HEK293T (cell line): ENCODE results near the gene ZBTB20.

Experiments
- ARNT ChIP-seq: fragments of 450-650 bp; IDR thresholded peaks from 2 replicates; pipeline ENCODE4 v1.6.1; 2017; ENCODE audit warnings: mild to moderate bottlenecking
- BHLHE40 ChIP-seq: fragments of 450-650 bp; IDR thresholded peaks from 2 replicates; pipeline ENCODE4 v1.6.1; 2016; ENCODE audit warnings: mild to moderate bottlenecking, moderate library complexity, borderline replicate concordance
- CTBP1 ChIP-seq: fragments of 450-650 bp; IDR thresholded peaks from 2 replicates; pipeline ENCODE4 v1.6.1; 2016; ENCODE audit warnings: borderline replicate concordance
- ELF4 ChIP-seq: fragments of 450-650 bp; IDR thresholded peaks from 2 replicates; pipeline ENCODE4 v1.6.1; 2017; ENCODE audit warnings: antibody characterized with exemption
- FOXA1 ChIP-seq: fragments of 450-650 bp; IDR thresholded peaks from 2 replicates; pipeline ENCODE4 v1.6.1; 2016; ENCODE audit warnings: mild to moderate bottlenecking
- FOXK2 ChIP-seq: fragments of 450-650 bp; IDR thresholded peaks from 2 replicates; pipeline ENCODE4 v1.6.1; 2016; ENCODE audit warnings: mild to moderate bottlenecking
- FOXM1 ChIP-seq: fragments of 450-650 bp; IDR thresholded peaks from 2 replicates; pipeline ENCODE4 v1.6.1; 2017; ENCODE audit warnings: mild to moderate bottlenecking, borderline replicate concordance
- L3MBTL2 ChIP-seq: fragments of 450-650 bp; conservative IDR thresholded peaks from 2 replicates; pipeline ENCODE4 v1.6.1; 2016; ENCODE audit warnings: mild to moderate bottlenecking
- LEF1 ChIP-seq: fragments of 450-650 bp; IDR thresholded peaks from 2 replicates; pipeline ENCODE4 v1.6.1; 2017; ENCODE audit warnings: mild to moderate bottlenecking, borderline replicate concordance
- NFRKB ChIP-seq: fragments of 450-650 bp; IDR thresholded peaks from 2 replicates; pipeline ENCODE4 v1.6.1; 2016; ENCODE audit warnings: mild to moderate bottlenecking, moderate library complexity
- PKNOX1 ChIP-seq: fragments of 450-650 bp; IDR thresholded peaks from 2 replicates; pipeline ENCODE4 v1.6.1; 2016
- SP1 ChIP-seq: fragments of 450-650 bp; IDR thresholded peaks from 2 replicates; pipeline ENCODE4 v1.6.1; 2017
- SUZ12 ChIP-seq: fragments of 450-650 bp; IDR thresholded peaks from 2 replicates; pipeline ENCODE4 v1.6.1; 2016; ENCODE audit warnings: mild to moderate bottlenecking
- TARDBP ChIP-seq: fragments of 450-650 bp; IDR thresholded peaks from 2 replicates; pipeline ENCODE4 v1.6.1; 2016

- TF ChIP-seq BHLHE40 (no peak), ELF4 (no peak), L3MBTL2 (no peak), ARNT (no peak), NFRKB (no peak), FOXA1 (no peak), FOXM1 (no peak), SP1 (no peak), PKNOX1 (no peak), FOXK2 (no peak), TARDBP (no peak), LEF1 (no peak), SUZ12 (no peak), CTBP1 (no peak)
Observed at GRCh38 chr3:114839476-114839875, 307.6 kb downstream of the ZBTB20 start.
